OCI-LY1 (cell line): ENCODE data around the gene ARHGEF16.

Source experiments
- H2AFZ ChIP-seq: fragments of 200-600 bp; sonication (generic), shearing (Covaris generic); 2 replicates; pipeline ENCODE4 v1.6.0; 2014; ENCODE audit warnings: antibody characterized with exemption, mild to moderate bottlenecking, low read length
- H3F3A ChIP-seq: fragments of 200-600 bp; sonication (generic), shearing (Covaris generic); 2 replicates; pipeline ENCODE4 v1.6.0; 2014; ENCODE audit warnings: mild to moderate bottlenecking, antibody characterized with exemption, low read length, moderate library complexity; ENCODE audit not compliant: insufficient read depth
- H3K27ac ChIP-seq: fragments of 200-600 bp; sonication (generic); 2 replicates; pipeline ENCODE4 v1.5.1; 2014; ENCODE audit warnings: low read length, mixed run types, mild to moderate bottlenecking, low read depth; ENCODE audit not compliant: poor library complexity, severe bottlenecking
- H3K27me3 ChIP-seq: fragments of 200-600 bp; sonication (generic); 2 replicates; pipeline ENCODE4 v1.6.0; 2014; ENCODE audit warnings: antibody characterized with exemption, mild to moderate bottlenecking, low read length, moderate library complexity; ENCODE audit not compliant: insufficient read depth
- H3K36me3 ChIP-seq: fragments of 200-600 bp; sonication (generic); 2 replicates; pipeline ENCODE4 v1.6.1; 2014; ENCODE audit warnings: mild to moderate bottlenecking, antibody characterized with exemption, low read length, moderate library complexity, mixed read lengths; ENCODE audit not compliant: insufficient read depth
- H3K4me1 ChIP-seq: fragments of 200-600 bp; sonication (generic); 2 replicates; pipeline ENCODE4 v1.5.1; 2014; ENCODE audit warnings: mild to moderate bottlenecking, low read length, moderate library complexity; ENCODE audit not compliant: insufficient read depth, severe bottlenecking
- H3K4me2 ChIP-seq: fragments of 200-600 bp; sonication (generic), shearing (Covaris generic); 2 replicates; pipeline ENCODE4 v1.6.1; 2014; ENCODE audit warnings: low read length
- H3K4me3 ChIP-seq: fragments of 200-600 bp; sonication (generic); 2 replicates; pipeline ENCODE4 v1.5.1; 2014; ENCODE audit warnings: low read length, low read depth, mild to moderate bottlenecking, mixed read lengths; ENCODE audit not compliant: poor library complexity, severe bottlenecking
- H3K79me2 ChIP-seq: fragments of 200-600 bp; shearing (Covaris generic); 2 replicates; pipeline ENCODE4 v1.6.1; 2016; ENCODE audit warnings: mixed run types, low read length, mixed read lengths; ENCODE audit not compliant: insufficient read depth
- H3K9ac ChIP-seq: fragments of 200-600 bp; sonication (generic), shearing (Covaris generic); 2 replicates; pipeline ENCODE4 v1.6.1; 2014; ENCODE audit warnings: mild to moderate bottlenecking, low read length, mixed read lengths
- H3K9me2 ChIP-seq: fragments of 200-600 bp; sonication (generic), shearing (Covaris generic); 2 replicates; pipeline ENCODE4 v1.6.1; 2014; ENCODE audit warnings: low read depth, mild to moderate bottlenecking, low read length, mixed read lengths
- H3K9me3 ChIP-seq: fragments of 200-600 bp; shearing (Covaris generic); 2 replicates; pipeline ENCODE4 v1.6.1; 2014; ENCODE audit warnings: low read length, mixed read lengths
- H4K20me1 ChIP-seq: fragments of 200-600 bp; sonication (generic), shearing (Covaris generic); 2 replicates; pipeline ENCODE4 v1.6.0; 2016; ENCODE audit warnings: mild to moderate bottlenecking, low read length; ENCODE audit not compliant: insufficient read depth
- EZH2 ChIP-seq: fragments of 200-600 bp; sonication (generic), shearing (Covaris generic); IDR thresholded peaks from 2 replicates; pipeline ENCODE4 v1.8.0; 2017; ENCODE audit warnings: borderline replicate concordance, mixed run types, mild to moderate bottlenecking, antibody characterized with exemption, low read length, moderate library complexity, mixed read lengths
- TF ChIP-seq, protein P1 (sequence below): fragments of 200-600 bp; sonication (generic), shearing (Covaris generic); IDR thresholded peaks from 2 replicates; pipeline ENCODE4 v1.5.1; 2017; ENCODE audit warnings: mild to moderate bottlenecking, antibody characterized with exemption, low read length, moderate library complexity, mixed read lengths

The ARHGEF16 gene

DNA sequence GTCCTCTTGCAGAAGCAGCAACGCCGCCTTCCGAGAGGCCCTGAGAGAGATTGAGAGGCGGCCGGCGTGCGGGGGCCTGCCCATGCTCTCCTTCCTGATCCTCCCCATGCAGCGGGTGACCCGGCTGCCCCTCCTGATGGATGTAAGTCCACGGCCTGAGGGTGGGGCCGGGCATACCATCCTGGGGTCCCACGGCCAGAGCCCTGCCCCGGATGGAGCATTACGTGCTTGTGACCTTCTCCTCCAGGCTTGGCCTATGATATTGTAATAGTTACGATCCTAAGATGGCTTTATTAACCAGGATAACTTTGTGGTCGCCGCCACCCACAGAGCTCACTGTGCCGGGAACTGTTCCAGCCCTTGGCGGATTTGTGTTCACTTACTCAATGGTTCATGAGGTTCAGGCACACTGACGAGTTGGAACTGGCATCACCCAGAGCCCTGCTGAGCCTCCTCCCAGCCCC lies 18.9 kb downstream of the ARHGEF16 start:
- no peaks in the 10 kb centered on the region for H4K20me1 ChIP-seq
- H3K27ac ChIP-seq, result no peak overlapping the region
- no peaks in the 10 kb centered on the region for H3K4me1 ChIP-seq
- H3K9me2 ChIP-seq, result no peaks in the 10 kb centered on the region
- H2AFZ ChIP-seq, result no peak overlapping the region
- H3K9me3 ChIP-seq, result no peaks in the 10 kb centered on the region
- no peaks in the 10 kb centered on the region for H3K36me3 ChIP-seq
- H3K27me3 ChIP-seq, result no peaks in the 10 kb centered on the region; the same call in 1 of the 2 replicates
- H3K79me2 ChIP-seq, result no peaks in the 10 kb centered on the region
- no peaks in the 10 kb centered on the region for H3F3A ChIP-seq
- H3K4me3 ChIP-seq, result no peak overlapping the region
- H3K9ac ChIP-seq, result no peak overlapping the region
- TF ChIP-seq EZH2, result no peak
- TF ChIP-seq, protein P1, sequence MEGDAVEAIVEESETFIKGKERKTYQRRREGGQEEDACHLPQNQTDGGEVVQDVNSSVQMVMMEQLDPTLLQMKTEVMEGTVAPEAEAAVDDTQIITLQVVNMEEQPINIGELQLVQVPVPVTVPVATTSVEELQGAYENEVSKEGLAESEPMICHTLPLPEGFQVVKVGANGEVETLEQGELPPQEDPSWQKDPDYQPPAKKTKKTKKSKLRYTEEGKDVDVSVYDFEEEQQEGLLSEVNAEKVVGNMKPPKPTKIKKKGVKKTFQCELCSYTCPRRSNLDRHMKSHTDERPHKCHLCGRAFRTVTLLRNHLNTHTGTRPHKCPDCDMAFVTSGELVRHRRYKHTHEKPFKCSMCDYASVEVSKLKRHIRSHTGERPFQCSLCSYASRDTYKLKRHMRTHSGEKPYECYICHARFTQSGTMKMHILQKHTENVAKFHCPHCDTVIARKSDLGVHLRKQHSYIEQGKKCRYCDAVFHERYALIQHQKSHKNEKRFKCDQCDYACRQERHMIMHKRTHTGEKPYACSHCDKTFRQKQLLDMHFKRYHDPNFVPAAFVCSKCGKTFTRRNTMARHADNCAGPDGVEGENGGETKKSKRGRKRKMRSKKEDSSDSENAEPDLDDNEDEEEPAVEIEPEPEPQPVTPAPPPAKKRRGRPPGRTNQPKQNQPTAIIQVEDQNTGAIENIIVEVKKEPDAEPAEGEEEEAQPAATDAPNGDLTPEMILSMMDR, result no peak
- H3K4me2 ChIP-seq, result no peak overlapping the region

DNA sequence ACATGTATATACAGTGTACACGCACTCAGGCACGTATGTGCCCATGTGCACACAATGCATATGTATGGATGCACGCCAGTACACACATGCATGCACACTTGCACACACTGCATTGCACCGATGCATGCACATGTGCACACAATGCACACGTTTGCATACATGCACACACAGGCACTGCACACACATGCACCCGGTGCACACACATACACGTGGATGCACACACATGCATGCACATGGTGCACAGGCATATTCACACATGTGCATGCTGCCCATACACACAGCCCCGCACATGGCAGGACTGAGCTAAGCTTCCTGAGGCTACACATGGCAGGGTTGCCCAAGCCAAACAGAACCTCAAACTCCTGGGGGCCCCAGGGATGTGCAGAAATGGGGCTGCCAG lies 19.6 kb downstream of the ARHGEF16 start:
- Histone ChIP-seq H3K4me1 (no peaks in the 10 kb centered on the region), H3K79me2 (no peaks in the 10 kb centered on the region), H3K27me3 (no peaks in the 10 kb centered on the region; the same call in 1 of the 2 replicates), H3K9me3 (no peaks in the 10 kb centered on the region), H3K9me2 (no peaks in the 10 kb centered on the region), H3K4me2 (no peak overlapping the region), H3K27ac (no peak overlapping the region), H4K20me1 (no peaks in the 10 kb centered on the region), H3K4me3 (no peak overlapping the region), H3F3A (no peaks in the 10 kb centered on the region), H3K36me3 (no peaks in the 10 kb centered on the region), H3K9ac (no peak overlapping the region), H2AFZ (no peak overlapping the region)
- no peak for TF ChIP-seq EZH2
- TF ChIP-seq, protein P1, result no peak

DNA sequence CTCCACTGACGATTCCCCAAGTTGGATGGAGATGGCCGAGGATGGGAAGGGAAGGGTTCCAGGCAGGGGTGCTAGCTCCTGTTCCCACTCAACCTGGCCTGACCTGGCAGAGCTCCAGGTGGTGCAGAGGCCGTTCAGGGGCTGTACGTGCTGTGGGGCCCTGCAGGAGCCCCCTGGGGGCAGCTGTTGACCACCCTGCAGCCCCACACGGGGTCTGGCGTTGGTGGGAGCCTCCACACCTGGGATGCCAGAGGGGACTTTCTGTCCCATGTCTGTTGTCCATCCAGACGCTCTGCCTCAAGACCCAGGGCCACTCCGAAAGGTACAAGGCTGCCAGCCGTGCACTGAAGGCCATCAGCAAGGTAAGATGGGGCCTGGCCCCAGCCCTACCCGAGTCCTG lies 20.0 kb downstream of the ARHGEF16 start:
- Histone ChIP-seq H3K9ac (no peak overlapping the region), H3K36me3 (no peaks in the 10 kb centered on the region), H3K9me2 (no peaks in the 10 kb centered on the region), H3K27me3 (no peaks in the 10 kb centered on the region; the same call in 1 of the 2 replicates), H3K4me1 (no peaks in the 10 kb centered on the region), H3F3A (no peaks in the 10 kb centered on the region), H3K9me3 (no peaks in the 10 kb centered on the region), H2AFZ (no peak overlapping the region), H4K20me1 (no peaks in the 10 kb centered on the region), H3K4me3 (no peak overlapping the region), H3K79me2 (no peaks in the 10 kb centered on the region), H3K27ac (no peak overlapping the region), H3K4me2 (no peak overlapping the region)
- TF ChIP-seq, protein P1, result no peak
- no peak for TF ChIP-seq EZH2
